HG03442 (cell line): ENCODE results near the gene HEATR5B.
"Not testable (repeated sequence)": the region's sequence is repeated elsewhere in the genome, so short reads cannot be mapped to it uniquely, and the experiment has no call there.

Source experiments
- ATAC-seq: cut with Tn5 transposase; IDR thresholded peaks from one replicate; pipeline ENCODE4 v1.9.1; 2021; ENCODE audit warnings: mild to moderate bottlenecking, moderate library complexity; ENCODE audit not compliant: unreplicated experiment

HEATR5B gene

GRCh38 chr2:36988008-36988407 is 96.2 kb downstream of the HEATR5B start:
- no peak for ATAC-seq

GRCh38 chr2:36982467-36982866 is 101.7 kb downstream of the HEATR5B start:
- ATAC-seq, result no peak

- ATAC-seq, result no peak
These were observed 102.3 kb downstream of the HEATR5B start for GRCh38 chr2:36981911-36982310.

GRCh38 chr2:36979007-36979406 is 105.2 kb downstream of the HEATR5B start:
- ATAC-seq, result not testable (repeated sequence)

GRCh38 chr2:36976065-36976464 is 108.1 kb downstream of the HEATR5B start:
- no peak for ATAC-seq

- ATAC-seq, result no peak
These were observed 108.9 kb downstream of the HEATR5B start for GRCh38 chr2:36975306-36975705.

GRCh38 chr2:36973320-36973719 is 110.9 kb downstream of the HEATR5B start:
- no peak for ATAC-seq

GRCh38 chr2:36971990-36972389 is 112.2 kb downstream of the HEATR5B start:
- ATAC-seq, result no peak

GRCh38 chr2:36967236-36967876 is 116.8 kb downstream of the HEATR5B start:
- ATAC-seq, result no peak

- ATAC-seq, result peak; percentile 97
These were observed 117.6 kb downstream of the HEATR5B start, which contains the start of gene STRN for GRCh38 chr2:36966370-36967235. TSS of gene STRN (minus strand) at chr2:36966536. CDS start at chr2:36966463, 73 bp downstream.

- ATAC-seq, result peak; percentile 25
These were observed 118.3 kb downstream of the HEATR5B start for GRCh38 chr2:36965751-36966369.

- ATAC-seq, result no peak
These were observed 119.0 kb downstream of the HEATR5B start for GRCh38 chr2:36965206-36965605.

GRCh38 chr2:36964496-36965058 is 119.6 kb downstream of the HEATR5B start:
- ATAC-seq, result no peak

- ATAC-seq, result no peak
These were observed 120.4 kb downstream of the HEATR5B start for GRCh38 chr2:36963734-36964133.

GRCh38 chr2:36963106-36963505 is 121.1 kb downstream of the HEATR5B start:
- no peak for ATAC-seq

- no peak for ATAC-seq
These were observed 123.4 kb downstream of the HEATR5B start for GRCh38 chr2:36960773-36961172.

GRCh38 chr2:36960005-36960675 is 124.0 kb downstream of the HEATR5B start:
- no peak for ATAC-seq

- ATAC-seq, result no peak
These were observed 129.1 kb downstream of the HEATR5B start for GRCh38 chr2:36954977-36955607.

GRCh38 chr2:36952748-36953197 is 131.4 kb downstream of the HEATR5B start:
- ATAC-seq, result no peak

- no peak for ATAC-seq
These were observed 132.6 kb downstream of the HEATR5B start for GRCh38 chr2:36951574-36951973.
